Measurements from ENCODE around the gene SLC22A1.

The SLC22A1 gene

DNA sequence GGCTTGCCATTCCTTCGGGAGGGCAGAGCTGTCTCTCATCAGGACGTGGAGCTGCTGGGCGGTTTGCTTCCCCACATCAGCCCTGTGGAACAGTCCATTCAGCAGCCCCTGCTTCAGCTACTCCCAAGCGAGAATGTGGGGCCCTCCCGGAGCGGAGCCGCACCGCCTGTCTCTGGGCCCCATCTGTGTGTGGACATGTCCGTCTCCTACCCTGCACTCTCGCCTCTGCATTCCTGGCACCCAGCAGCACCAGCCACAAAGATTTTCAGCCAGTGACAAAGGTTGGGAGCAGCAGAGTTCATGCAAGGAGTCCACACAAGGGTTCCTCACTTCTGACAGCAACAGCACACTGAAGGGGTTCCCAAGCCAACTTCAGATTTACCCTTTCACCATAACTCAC is 29.0 kb upstream of the SLC22A1 start:
- CTCF ChIA-PET = interaction anchor here (0.7 kb wide), 2 partner anchors 62 to 229 kb away, joined by 3 to 4 read pairs; no protein-coding TSS in a partner anchor
- TF ChIP-seq, protein P1, sequence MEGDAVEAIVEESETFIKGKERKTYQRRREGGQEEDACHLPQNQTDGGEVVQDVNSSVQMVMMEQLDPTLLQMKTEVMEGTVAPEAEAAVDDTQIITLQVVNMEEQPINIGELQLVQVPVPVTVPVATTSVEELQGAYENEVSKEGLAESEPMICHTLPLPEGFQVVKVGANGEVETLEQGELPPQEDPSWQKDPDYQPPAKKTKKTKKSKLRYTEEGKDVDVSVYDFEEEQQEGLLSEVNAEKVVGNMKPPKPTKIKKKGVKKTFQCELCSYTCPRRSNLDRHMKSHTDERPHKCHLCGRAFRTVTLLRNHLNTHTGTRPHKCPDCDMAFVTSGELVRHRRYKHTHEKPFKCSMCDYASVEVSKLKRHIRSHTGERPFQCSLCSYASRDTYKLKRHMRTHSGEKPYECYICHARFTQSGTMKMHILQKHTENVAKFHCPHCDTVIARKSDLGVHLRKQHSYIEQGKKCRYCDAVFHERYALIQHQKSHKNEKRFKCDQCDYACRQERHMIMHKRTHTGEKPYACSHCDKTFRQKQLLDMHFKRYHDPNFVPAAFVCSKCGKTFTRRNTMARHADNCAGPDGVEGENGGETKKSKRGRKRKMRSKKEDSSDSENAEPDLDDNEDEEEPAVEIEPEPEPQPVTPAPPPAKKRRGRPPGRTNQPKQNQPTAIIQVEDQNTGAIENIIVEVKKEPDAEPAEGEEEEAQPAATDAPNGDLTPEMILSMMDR (conservative IDR thresholded peaks at IDR 0.05; ENCODE audit: low read depth) = no peak
- DNase-seq (ENCODE audit: low spot score) = no peak
- POLR2A ChIA-PET (ENCODE audit: low non-redundant PET) = no interaction called here
- H3K27ac ChIP-seq = no peak overlapping the region

DNA sequence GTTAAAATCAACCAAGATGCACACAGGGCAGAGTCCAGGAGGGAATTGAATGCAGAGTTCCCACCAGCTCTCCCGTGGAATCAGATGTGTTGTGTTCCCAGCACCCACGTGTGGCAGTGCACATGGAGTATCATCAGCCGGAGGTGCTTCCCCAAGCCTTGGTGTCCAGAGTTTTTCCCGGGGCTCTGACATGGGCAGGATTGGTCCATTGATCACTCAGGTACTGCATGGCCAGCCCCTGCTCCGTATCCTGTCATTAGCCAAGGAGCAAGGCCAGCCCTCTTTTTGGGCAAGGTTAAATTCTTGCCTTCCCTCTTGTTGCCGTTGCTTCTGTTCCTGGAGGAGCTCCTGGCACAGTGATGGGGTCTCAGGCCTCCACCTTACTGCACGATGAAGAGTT is 28.6 kb upstream of the SLC22A1 start:
- no peak for DNase-seq (ENCODE audit: low spot score)
- CTCF ChIA-PET = interaction anchor here (0.6 to 0.7 kb wide), 2 partner anchors 15 to 229 kb away, joined by 3 read pairs; no protein-coding TSS in a partner anchor
- TF ChIP-seq, protein P1 (conservative IDR thresholded peaks at IDR 0.05; ENCODE audit: low read depth) = no peak
- POLR2A ChIA-PET (ENCODE audit: low non-redundant PET) = no interaction called here
- H3K27ac ChIP-seq = no peak overlapping the region

DNA sequence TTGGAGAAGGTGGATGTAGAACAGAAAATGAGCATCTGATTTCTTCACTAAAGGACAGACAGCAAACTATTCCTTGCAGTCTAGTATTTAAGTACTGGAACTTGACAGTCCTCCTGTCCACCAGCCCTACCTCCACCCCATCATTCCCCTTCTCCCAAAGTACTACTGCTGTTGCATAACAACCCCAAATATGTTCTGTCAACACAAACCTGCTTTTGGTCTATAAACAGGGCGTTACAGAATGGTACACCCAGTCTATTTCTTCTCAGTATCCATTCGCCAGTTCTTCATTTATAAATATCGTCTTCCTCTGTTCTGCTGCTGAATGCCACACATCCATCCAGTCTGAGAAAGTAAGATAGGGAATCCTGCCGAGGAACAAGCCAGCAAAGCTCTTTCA is 27.7 kb upstream of the SLC22A1 start:
- no peak overlapping the region for H3K27ac ChIP-seq
- DNase-seq (ENCODE audit: low spot score) = no peak
- TF ChIP-seq, protein P1 (conservative IDR thresholded peaks at IDR 0.05; ENCODE audit: low read depth) = no peak
- CTCF ChIA-PET = no interaction called here
- POLR2A ChIA-PET (ENCODE audit: low non-redundant PET) = no interaction called here

DNA sequence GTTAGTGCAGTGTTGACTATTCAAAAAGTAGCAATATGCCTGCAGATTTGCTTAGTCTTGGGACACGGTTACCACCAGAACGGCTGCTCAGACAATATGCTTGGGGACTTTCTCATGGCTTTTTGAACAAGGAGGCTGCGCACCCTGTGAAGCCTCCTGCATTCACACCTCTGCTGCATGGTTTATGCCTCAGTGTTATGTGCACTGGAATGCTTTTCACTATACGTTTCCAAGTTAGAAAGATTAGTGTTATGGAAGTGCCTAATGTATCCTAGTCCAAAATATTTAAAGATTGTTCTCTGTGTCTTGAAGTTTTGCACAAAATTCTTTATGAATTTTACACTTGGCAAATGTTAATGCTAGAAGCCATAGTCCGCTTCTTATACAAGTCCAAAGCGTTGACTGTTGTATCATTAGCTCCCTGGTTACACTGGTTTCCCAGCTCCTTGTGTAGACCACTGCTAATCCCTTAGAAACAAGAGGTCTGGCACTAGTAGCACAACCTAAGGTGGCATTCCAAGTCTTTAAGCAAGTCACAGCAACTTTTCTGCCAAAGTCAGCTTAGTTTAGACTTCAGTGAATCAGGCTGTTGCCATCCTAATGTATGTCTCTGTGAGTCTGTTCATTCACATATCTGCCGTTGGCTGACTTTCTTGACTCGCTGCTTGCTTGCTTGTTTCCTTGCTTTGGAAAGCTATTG is 26.3 kb upstream of the SLC22A1 start:
- TF ChIP-seq, protein P1 (conservative IDR thresholded peaks at IDR 0.05; ENCODE audit: low read depth) = no peak
- no peak overlapping the region for H3K27ac ChIP-seq
- CTCF ChIA-PET = interaction anchor here (0.6 kb wide), 2 partner anchors 338 to 564 kb away, joined by 5 read pairs; no protein-coding TSS in a partner anchor
- POLR2A ChIA-PET (ENCODE audit: low non-redundant PET) = no interaction called here
- DNase-seq (ENCODE audit: low spot score) = no peak

DNA sequence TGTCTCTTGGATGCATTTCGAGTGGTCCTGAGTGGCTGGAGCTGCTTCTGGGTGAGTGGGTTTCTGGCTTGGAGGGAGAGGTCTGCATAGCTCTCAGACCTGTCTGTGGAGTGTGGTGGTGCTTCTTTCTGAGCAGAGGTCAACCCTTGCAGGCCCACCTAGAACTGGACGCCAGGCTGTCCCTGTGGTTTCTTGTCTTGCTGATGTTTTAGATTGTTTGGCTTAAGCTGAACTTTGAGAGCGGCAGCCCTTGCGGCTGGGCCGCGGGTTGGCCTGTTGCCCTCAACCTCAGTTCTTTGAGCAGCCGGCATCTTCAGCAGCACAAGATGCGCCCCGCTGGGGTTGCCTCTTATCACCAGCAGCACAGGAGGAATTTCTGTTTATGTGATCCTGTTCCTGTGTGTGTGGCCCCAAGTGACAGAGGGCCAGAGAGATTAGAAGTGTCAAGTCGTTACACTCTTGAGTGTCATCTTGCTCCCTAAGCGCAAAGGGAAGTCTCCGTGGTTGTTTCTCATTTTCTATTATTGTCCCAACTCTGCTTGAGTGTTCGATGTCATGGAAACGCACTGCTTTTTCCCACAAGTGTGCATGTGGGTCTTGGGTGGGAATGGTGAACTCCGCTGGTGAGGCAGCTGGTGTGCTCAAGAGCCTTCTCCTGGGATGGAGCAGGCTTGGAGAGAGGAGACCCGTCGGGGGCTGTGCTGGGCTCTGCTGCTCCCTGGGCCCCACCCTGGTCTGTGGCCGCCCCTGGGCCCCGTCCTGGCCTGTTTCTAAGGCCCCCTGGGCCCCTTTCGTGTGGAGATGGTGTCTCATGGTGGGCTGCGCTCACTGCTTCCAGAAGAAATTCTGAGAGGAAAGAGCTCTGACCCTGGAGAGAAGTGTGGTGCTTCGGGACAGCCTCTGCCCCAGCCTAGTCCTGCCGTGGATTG is 20.1 kb upstream of the SLC22A1 start:
- peak overlapping the region; percentile 19 for H3K27ac ChIP-seq
- DNase-seq (ENCODE audit: low spot score) = no peak
- POLR2A ChIA-PET (ENCODE audit: low non-redundant PET) = no interaction called here
- TF ChIP-seq, protein P1 (conservative IDR thresholded peaks at IDR 0.05; ENCODE audit: low read depth) = no peak
- CTCF ChIA-PET = interaction anchor here (0.6 kb wide), 1 partner anchor 19 kb away, joined by 4 read pairs; no protein-coding TSS in a partner anchor

DNA sequence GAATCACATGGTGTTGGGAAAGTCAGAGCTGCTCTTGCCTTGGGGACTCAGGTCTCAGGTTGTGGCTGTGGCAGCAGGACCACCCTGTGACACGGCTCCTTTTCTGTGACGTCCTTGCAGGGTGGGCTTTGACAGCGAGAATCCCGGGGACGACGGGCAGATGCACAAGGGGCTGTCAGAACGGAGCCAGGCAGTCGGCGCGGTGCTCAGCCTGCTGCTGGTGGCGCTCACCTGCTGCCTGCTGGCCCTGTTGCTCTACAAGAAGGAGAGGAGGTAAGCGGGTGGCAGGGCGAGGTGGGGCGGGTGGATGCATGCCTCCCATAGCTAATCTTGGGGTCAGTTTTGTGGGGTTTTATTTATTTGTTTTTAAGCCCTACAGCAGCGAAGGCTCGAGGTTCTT is 19.2 kb upstream of the SLC22A1 start:
- POLR2A ChIA-PET (ENCODE audit: low non-redundant PET) = no interaction called here
- CTCF ChIA-PET = interaction anchor here (0.6 kb wide), 1 partner anchor 19 kb away, joined by 4 read pairs; no protein-coding TSS in a partner anchor
- no peak for DNase-seq (ENCODE audit: low spot score)
- peak overlapping the region; percentile 19 for H3K27ac ChIP-seq
- TF ChIP-seq, protein P1 (conservative IDR thresholded peaks at IDR 0.05; ENCODE audit: low read depth) = no peak

All from RWPE1 (cell line).